Stimulated activated CD8-positive, alpha-beta memory T cell treated with anti-CD3 and anti-CD28 coated beads, Interleukin-7, amount 100 ng/mL, for 48 hours (primary cell): ENCODE measurements around the gene DBT.
A peak's percentile ranks its signal among the peaks of the same experiment; 100 is the strongest.
"Not testable (repeated sequence)": the region's sequence is repeated elsewhere in the genome, so short reads cannot be mapped to it uniquely, and the experiment has no call there.

Experiments used
- DNase-seq, 2 donors: peaks; one replicate each; pipeline ENCODE4 v3.0.0-alpha.2; 2020; ENCODE audit warnings: low read depth in 1 of 2; ENCODE audit errors: extremely low read depth in 1 of 2

Gene DBT

GRCh38 chr1:100252901-100253300 lies 3.3 kb upstream of the DBT start:
- no peak for DNase-seq

- no peak for DNase-seq
These were observed 1.2 kb upstream of the DBT start for GRCh38 chr1:100250807-100251206.

- DNase-seq, result no peak
These were observed 630 bp upstream of the DBT start for GRCh38 chr1:100250264-100250663.

- no peak for DNase-seq
These were observed 488 bp downstream of the DBT start for GRCh38 chr1:100249155-100249536.

- no peak for DNase-seq
These were observed 2.9 kb downstream of the DBT start for GRCh38 chr1:100246738-100247137.

- no peak for DNase-seq
These were observed 9.0 kb downstream of the DBT start for GRCh38 chr1:100240631-100241030.

GRCh38 chr1:100239961-100240360 lies 9.7 kb downstream of the DBT start:
- DNase-seq, result no peak

- no peak for DNase-seq
These were observed 12.5 kb downstream of the DBT start for GRCh38 chr1:100237091-100237490.

GRCh38 chr1:100234432-100234831 lies 15.2 kb downstream of the DBT start:
- DNase-seq, result no peak

GRCh38 chr1:100233566-100233965 lies 16.1 kb downstream of the DBT start:
- DNase-seq, result not testable (repeated sequence)

GRCh38 chr1:100232156-100232555 lies 17.5 kb downstream of the DBT start:
- DNase-seq, result no peak

GRCh38 chr1:100231721-100232120 lies 17.9 kb downstream of the DBT start:
- DNase-seq, result no peak

GRCh38 chr1:100230765-100231164 lies 18.9 kb downstream of the DBT start:
- DNase-seq, result no peak

- no peak for DNase-seq
These were observed 19.8 kb downstream of the DBT start for GRCh38 chr1:100229681-100230443.

- no peak for DNase-seq
These were observed 27.2 kb downstream of the DBT start for GRCh38 chr1:100222428-100222827.

- DNase-seq, result peak in 1 of 2 donors; percentile 2
These were observed 29.8 kb downstream of the DBT start for GRCh38 chr1:100219883-100220282.

GRCh38 chr1:100219457-100219856 lies 30.2 kb downstream of the DBT start:
- no peak for DNase-seq

GRCh38 chr1:100217834-100218233 lies 31.8 kb downstream of the DBT start:
- no peak for DNase-seq

GRCh38 chr1:100215101-100215500 lies 34.5 kb downstream of the DBT start:
- no peak for DNase-seq

GRCh38 chr1:100213141-100213540 lies 36.5 kb downstream of the DBT start:
- DNase-seq, result no peak

GRCh38 chr1:100206301-100206700 lies 43.3 kb downstream of the DBT start:
- DNase-seq, result no peak

- DNase-seq, result not testable (repeated sequence)
These were observed 44.0 kb downstream of the DBT start for GRCh38 chr1:100205593-100205992.

- not testable (repeated sequence) for DNase-seq
These were observed 44.5 kb downstream of the DBT start for GRCh38 chr1:100205103-100205502.
